Stomach (tissue), 4 donors: ENCODE results near the gene VKORC1L1.
"Not testable (repeated sequence)": the region's sequence is repeated elsewhere in the genome, so short reads cannot be mapped to it uniquely, and the experiment has no call there.

ENCODE experiments used
- EP300 ChIP-seq: sonication (generic); formaldehyde crosslinking; IDR thresholded peaks from one replicate; pipeline ENCODE4 v1.6.1; 2017; ENCODE audit warnings: antibody characterized with exemption
- POLR2A ChIP-seq, 4 donors: fragments of 450-650 bp; IDR thresholded peaks; one replicate each; pipeline ENCODE4 v1.6.1; 2016; ENCODE audit warnings: antibody characterized with exemption in 4 of 4, control low read depth in 2 of 4, mild to moderate bottlenecking in 1 of 4, moderate library complexity in 1 of 4

DNA sequence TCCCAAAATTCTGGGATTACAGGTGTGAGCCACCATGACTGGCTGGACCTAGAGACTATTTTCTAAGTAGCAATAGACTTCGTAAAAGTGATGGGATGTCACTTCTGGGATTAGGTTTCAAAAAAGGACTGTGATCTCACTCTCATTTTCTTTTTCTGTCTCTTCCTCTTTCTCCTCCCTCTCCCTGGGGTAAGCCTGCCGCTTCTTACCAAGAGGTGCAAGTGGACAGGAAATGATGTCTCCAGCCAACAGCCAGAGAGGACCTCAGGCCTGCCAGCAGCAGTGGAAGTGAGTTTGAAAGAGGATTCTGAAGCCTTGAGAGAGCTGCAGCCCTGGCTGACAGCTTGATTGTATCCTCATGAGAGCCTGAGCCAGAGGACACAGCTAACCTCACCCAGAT lies 1.4 kb upstream of the VKORC1L1 start:
- not testable (repeated sequence) for TF ChIP-seq POLR2A (IDR thresholded peaks at IDR 0.05); EP300
